NCI-H2081 treated with DMSO at 0.1 percent for 48 hours (cell line): ENCODE results near the gene FUT9.
"Not testable (repeated sequence)": the region's sequence is repeated elsewhere in the genome, so short reads cannot be mapped to it uniquely, and the experiment has no call there.

Source experiments
- DNase-seq: peaks from one replicate; lab custom pipeline; 2025; lab: John Stamatoyannopoulos, UW

The FUT9 gene

GRCh38 chr6:96186516-96187195 lies 170.9 kb downstream of the FUT9 start:
- no peak for DNase-seq

GRCh38 chr6:96194675-96195074 lies 178.9 kb downstream of the FUT9 start:
- no peak for DNase-seq

DNA sequence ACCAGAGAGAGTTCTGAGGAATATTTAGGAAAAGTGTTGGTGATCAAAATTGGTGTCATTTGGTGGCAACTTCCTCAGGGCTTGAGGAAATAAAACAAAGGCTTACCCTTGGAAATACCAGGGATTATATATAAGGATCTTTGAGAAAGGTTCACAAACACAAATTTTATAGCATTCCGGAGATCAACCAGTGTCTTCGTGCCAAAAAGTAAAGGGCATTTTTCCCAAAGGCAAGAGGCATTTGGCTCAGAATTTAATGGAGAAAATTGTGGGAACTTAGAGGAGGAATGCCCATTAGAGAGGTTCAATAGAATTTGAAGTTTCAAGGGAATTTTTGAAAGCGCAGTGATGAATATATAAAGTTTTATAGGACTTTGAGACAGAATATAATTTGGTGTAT lies 179.5 kb downstream of the FUT9 start:
- no peak for DNase-seq

GRCh38 chr6:96196633-96197032 lies 180.9 kb downstream of the FUT9 start:
- no peak for DNase-seq

DNA sequence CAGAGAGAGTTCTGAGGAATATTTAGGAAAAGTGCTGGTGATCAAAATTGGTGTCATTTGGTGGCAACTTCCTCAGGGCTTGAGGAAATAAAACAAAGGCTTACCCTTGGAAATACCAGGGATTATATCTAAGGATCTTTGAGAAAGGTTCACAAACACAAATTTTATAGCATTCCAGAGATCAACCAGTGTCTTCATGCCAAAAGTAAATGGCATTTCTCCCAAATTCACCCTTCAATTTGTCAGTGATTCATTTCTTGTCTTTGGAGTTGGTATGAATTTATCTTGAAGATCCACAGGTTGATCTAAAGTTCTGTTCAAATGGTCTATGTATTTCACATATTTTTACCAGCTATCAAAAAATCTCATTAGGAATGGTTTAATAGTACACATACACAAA lies 181.5 kb downstream of the FUT9 start:
- no peak for DNase-seq

DNA sequence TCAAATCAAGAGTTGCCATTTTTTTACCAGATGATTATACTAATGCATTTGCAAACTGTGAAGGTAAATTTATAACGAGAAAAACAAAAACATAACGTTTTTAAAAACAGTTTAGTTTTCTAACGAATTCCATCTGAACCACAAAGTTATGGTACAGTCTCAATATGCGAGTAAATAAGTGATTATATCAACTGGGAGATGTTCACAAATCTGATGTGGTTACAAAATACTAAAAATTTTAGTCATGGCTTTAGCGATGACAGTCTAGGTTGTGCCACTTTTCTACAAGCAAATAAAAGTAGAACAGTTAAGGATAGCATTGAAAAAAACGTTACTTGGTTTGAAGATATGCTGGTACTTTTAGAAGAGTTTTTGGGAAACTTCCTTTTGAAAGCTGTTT lies 186.8 kb downstream of the FUT9 start:
- DNase-seq, result no peak

GRCh38 chr6:96211341-96211740 lies 195.6 kb downstream of the FUT9 start:
- no peak for DNase-seq

DNA sequence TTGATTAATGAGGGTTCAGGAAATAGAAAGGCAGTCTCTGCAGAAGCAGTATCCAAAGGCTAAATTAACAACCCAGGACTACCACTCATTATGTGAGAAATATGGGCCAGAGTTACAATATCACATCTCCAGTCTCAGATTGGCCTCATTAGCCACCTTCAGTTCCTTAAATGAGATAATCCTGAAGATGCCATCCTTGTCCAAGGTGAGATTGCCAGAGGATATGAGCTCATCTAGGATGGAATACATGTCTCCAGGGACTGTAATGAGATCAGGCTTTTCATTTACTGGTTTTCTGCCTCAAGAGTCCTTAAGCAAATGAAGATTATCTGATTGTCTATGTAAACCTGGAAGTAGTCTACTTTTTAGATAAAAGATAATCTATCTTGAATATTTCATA lies 196.3 kb downstream of the FUT9 start:
- DNase-seq, result no peak

GRCh38 chr6:96213784-96214183 lies 198.0 kb downstream of the FUT9 start:
- no peak for DNase-seq

GRCh38 chr6:96223695-96224094 lies 207.9 kb downstream of the FUT9 start:
- no peak for DNase-seq

DNA sequence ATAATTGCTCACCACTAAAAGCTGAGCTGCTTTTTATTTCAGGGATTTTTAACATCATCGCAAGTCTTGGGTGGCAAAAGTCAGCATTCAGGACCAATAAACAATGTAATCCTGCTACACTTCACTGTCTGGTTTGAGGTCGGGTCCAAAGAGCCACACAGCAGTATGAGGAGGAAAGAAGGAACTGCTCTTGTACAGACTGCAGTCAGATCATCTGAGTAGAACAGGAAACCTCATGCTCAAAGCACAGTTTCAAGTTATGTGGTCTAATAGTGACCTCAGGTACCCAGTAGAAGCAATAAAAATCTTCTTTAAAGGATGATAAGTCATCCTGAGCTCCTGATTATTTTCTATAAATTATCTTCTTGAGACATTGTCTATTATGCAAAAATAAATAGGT lies 211.4 kb downstream of the FUT9 start:
- no peak for DNase-seq

DNA sequence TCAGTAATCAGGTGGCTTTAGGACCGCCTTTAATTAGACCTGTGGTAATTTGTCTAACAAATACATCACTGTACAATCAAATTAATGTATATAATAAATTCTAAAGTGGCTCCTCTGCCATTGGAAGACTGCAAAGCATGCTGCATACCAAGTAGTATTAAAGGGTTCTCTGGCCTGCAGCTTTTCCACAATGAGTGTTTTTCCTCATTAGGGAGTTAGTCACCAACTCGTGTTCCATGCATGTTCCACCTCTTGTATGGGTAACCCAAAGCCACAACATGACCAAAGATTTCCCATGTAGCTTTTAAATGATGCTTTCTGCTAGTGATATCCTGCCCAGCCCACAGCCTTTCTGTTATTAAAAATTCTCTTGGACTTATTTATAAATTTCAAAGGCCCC lies 218.7 kb downstream of the FUT9 start:
- DNase-seq, result no peak

- no peak for DNase-seq
Measured at GRCh38 chr6:96235927-96236326, 220.2 kb downstream of the FUT9 start.

DNA sequence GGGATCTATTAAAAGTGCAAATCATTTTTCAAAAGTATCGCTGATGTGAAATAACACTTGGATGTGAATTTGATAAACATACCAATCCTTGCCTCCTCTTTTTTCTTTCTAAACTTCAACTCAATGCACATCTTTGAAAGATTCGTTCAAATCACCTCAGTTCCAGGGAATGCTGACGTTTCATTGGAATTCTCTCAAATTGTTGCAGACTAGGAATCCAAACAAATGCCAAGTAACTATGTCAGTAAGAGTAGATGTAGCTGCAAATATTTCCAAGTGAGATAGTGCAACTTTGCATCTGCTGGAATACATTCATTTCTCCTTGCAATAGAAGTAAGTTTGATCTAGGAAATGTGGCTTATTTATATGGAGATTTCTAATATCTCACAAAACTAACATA lies 220.7 kb downstream of the FUT9 start:
- DNase-seq, result no peak

GRCh38 chr6:96237638-96238347 lies 222.0 kb downstream of the FUT9 start:
- no peak for DNase-seq

GRCh38 chr6:96246563-96246962 lies 230.8 kb downstream of the FUT9 start:
- DNase-seq, result no peak

DNA sequence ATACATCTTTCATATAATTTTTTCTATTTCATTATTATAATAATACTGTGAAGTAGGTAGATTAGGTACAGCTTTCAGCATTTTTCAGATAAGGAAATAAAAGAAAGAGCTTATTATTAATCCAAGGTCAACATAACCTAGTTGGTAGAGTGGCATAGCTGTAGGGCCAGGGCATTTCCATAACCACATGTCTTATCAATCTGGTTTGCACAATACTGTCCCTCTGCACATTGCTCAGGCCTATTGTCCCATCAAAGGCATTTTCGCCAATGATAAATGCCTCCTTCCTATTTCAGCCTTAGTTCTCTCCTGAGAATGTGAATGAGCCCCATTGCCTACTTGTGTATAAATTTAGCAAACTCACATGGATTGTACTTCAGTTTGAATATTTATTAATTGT lies 234.0 kb downstream of the FUT9 start:
- DNase-seq, result no peak

- no peak for DNase-seq
Measured at GRCh38 chr6:96257751-96258150, 242.0 kb downstream of the FUT9 start.

GRCh38 chr6:96260787-96261430 lies 245.1 kb downstream of the FUT9 start:
- not testable (repeated sequence) for DNase-seq
